Psoas muscle (tissue), 8 donors: ENCODE measurements around the gene RBMS3. TPM values are rescaled to one million over a fixed set of nuclear protein-coding genes. Genes with fewer than 3 reads are reported as not detected.

Experiments used
- ATAC-seq, 4 donors: fragments of 200-7000 bp; cut with Tn5 transposase; one replicate each; pipeline ENCODE4 v1.9.1; 2020; ENCODE audit warnings: moderate library complexity in 3 of 4, mild to moderate bottlenecking in 2 of 4
- DNase-seq, 2 donors: peaks; one replicate each; pipeline ENCODE4 v3.0.0-alpha.2; 2020
- H3K27ac ChIP-seq: fragments of 200-600 bp; one replicate; pipeline ENCODE4 v1.8.0; 2022
- H3K27me3 ChIP-seq, 3 donors: fragments of 200-600 bp in 1 of 3; one replicate each; pipeline versions ENCODE4 v1.6.1 to v1.8.0; 2013 to 2022; ENCODE audit warnings: low read length in 2 of 3, mild to moderate bottlenecking in 2 of 3, moderate library complexity in 1 of 3; ENCODE audit not compliant: insufficient read depth in 3 of 3
- H3K36me3 ChIP-seq, 2 donors: fragments of 200-600 bp in 1 of 2; one replicate each; pipeline versions ENCODE4 v1.6.1 to v1.8.0; 2013 to 2022; ENCODE audit warnings: low read depth in 1 of 2, mild to moderate bottlenecking in 1 of 2, moderate library complexity in 1 of 2; ENCODE audit not compliant: insufficient read depth in 1 of 2
- H3K4me1 ChIP-seq: fragments of 200-600 bp; one replicate; pipeline ENCODE4 v1.8.0; 2022
- H3K4me3 ChIP-seq: fragments of 200-600 bp; one replicate; pipeline ENCODE4 v1.8.0; 2022; ENCODE audit warnings: mild to moderate bottlenecking
- H3K9me3 ChIP-seq: fragments of 200-600 bp; one replicate; pipeline ENCODE4 v1.8.0; 2022
- WGBS, 3 donors: extraction: QIAGEN DNeasy Blood & Tissue Kit; methylation state at CpG; one replicate each; pipeline versions ENCODE4 v1.1.6 to v1.1.7; 2013; 5-methylcytosine and 5-hydroxymethylcytosine counted together
- intact Hi-C, 2 donors: fragments of 100-400 bp; cut with DNase I; formaldehyde crosslinking; loops; one replicate each; pipeline versions ENCODE4 v1.11.0 to v1.14.2; 2022
- polyA plus RNA-seq, 3 donors: library from polyadenylated mRNA; stranded (reverse); fragments of 200-250 nt; gene quantifications; one replicate each; pipeline ENCODE4 v1.2.3, GENCODE V29; 2013
- total RNA-seq, 4 donors: library from RNA; stranded (reverse); fragmentation: NEBNext Ultra II Directional in 2 of 4; extraction: Animal tissue kit (Norgen Biotek cat#: 25700) in 2 of 4; gene quantifications; one replicate each; pipeline versions ENCODE4 v1.2.1 to v1.2.4, GENCODE V29; 2021 to 2023
- TF ChIP-seq, protein P1 (sequence below): fragments of 200-600 bp; IDR thresholded peaks from one replicate; pipeline ENCODE4 v1.8.0; 2022; ENCODE audit warnings: antibody characterized with exemption
- donor health status: healthy with polysubstance abuse.
- donor health status: DM: no; HTN: no; CAD: no; lungs with moderate emphysema.
- donor health status: Bipolar disorder and iron deficiency.
- donor health status: healthy.
- donor health status: DM: yes; HTN: yes; CAD: no.
- donor health status: DM: no; HTN: no; CAD: no.
- donor health status: DM: no; HTN: no; CAD: no.
- donor health status: DM: yes; HTN: yes; CAD: no.

Gene RBMS3
- total and polyA plus RNA-seq, 7 donors, result 3.8 to 34.5 (median 23.5) TPM

DNA sequence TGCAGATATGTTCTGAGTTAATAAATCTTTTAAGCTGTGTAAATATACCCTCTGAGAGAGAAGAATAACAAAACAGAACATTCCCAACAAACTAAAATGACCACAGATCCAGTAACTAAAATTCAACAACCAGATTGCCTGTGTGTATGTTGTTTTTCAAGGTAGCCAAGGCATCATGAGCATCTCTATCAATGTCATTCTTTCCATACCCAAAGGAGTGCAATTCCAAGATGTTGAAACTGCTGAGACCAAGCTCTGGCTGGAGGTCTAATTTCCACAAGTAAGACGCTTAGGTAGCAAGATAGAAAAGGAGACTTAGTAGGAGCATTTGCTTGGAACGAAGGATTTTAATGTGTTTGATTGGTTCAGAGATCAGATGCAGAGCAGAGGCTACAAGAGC, 276.3 kb downstream of the RBMS3 start:
- H3K9me3 ChIP-seq, result no peaks in the 10 kb centered on the region
- H3K4me3 ChIP-seq, result no peak overlapping the region
- TF ChIP-seq, protein P1, sequence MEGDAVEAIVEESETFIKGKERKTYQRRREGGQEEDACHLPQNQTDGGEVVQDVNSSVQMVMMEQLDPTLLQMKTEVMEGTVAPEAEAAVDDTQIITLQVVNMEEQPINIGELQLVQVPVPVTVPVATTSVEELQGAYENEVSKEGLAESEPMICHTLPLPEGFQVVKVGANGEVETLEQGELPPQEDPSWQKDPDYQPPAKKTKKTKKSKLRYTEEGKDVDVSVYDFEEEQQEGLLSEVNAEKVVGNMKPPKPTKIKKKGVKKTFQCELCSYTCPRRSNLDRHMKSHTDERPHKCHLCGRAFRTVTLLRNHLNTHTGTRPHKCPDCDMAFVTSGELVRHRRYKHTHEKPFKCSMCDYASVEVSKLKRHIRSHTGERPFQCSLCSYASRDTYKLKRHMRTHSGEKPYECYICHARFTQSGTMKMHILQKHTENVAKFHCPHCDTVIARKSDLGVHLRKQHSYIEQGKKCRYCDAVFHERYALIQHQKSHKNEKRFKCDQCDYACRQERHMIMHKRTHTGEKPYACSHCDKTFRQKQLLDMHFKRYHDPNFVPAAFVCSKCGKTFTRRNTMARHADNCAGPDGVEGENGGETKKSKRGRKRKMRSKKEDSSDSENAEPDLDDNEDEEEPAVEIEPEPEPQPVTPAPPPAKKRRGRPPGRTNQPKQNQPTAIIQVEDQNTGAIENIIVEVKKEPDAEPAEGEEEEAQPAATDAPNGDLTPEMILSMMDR, result no peak
- WGBS, 3 donors, result 86 to 98% (median 95%) methylated on average over 2 of the region's 2 CpGs
- H3K27me3 ChIP-seq, result no peaks in the 10 kb centered on the region
- no peak overlapping the region for H3K27ac ChIP-seq
- DNase-seq (no peak), ATAC-seq (no peak)
- H3K36me3 ChIP-seq, result no peaks in the 10 kb centered on the region
- intact Hi-C loops, result no loop called here
- no peaks in the 10 kb centered on the region for H3K4me1 ChIP-seq

DNA sequence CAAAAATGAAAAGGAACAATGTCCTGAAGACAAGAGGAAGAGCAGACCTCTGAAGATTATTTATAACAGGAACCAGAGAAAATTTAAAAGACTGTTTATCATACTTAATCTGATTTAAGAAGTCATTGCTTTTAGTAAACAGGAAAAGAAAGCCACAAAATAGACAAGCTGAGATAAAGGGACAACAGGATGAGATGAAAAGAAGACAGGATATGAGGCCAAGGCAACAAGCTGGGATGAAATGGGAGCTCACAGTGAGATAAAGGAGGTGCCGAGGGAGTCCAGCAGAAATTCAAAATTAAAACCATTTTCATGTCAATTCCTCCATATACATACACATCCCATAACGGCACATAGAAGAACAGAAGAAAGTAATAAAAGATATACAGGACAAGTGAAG, 277.0 kb downstream of the RBMS3 start:
- Histone ChIP-seq H3K27me3 (no peaks in the 10 kb centered on the region), H3K4me1 (no peaks in the 10 kb centered on the region), H3K36me3 (no peaks in the 10 kb centered on the region), H3K4me3 (no peak overlapping the region), H3K9me3 (no peaks in the 10 kb centered on the region), H3K27ac (no peak overlapping the region)
- intact Hi-C loops, result no loop called here
- ATAC-seq (no peak), DNase-seq (no peak)
- WGBS, 3 donors, result 64 to 92% (median 70%) methylated on average over 2 of the region's 2 CpGs
- TF ChIP-seq, protein P1, result no peak

DNA sequence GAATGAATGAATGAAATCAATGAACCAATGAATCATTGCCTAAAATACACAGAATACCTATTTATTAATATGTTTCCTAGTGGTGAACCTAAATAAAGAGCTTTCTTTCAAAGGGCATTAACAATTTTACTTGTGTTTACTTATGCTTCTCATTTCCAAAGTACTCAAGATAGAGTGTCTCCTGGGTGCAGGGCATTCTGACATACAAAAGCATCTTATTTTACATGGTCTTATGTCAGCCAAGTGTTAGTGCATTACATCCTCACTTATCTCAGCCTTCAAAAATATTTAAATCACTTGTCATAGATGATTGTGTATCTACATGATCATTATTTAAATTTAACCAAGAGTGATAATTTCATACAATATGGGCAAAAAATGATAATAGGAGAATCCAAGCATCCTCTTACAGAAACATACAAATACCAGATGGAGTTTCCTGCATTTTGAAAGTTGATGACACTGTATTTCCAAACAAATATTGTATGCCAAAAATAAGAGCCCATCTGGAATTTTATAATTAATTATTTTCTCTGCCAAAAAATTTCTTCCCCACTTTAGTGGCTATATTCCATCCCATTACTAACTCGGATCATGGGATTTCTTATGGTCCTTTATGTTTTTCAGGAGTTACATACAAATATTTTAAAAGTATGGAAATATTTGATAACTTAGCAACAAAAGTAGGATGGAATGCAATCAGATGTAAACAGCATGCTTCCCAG, 279.0 kb downstream of the RBMS3 start:
- no peak for ATAC-seq
- 29 to 43% (median 31%) methylated on average over 1 of the region's 1 CpG for WGBS, 3 donors

DNA sequence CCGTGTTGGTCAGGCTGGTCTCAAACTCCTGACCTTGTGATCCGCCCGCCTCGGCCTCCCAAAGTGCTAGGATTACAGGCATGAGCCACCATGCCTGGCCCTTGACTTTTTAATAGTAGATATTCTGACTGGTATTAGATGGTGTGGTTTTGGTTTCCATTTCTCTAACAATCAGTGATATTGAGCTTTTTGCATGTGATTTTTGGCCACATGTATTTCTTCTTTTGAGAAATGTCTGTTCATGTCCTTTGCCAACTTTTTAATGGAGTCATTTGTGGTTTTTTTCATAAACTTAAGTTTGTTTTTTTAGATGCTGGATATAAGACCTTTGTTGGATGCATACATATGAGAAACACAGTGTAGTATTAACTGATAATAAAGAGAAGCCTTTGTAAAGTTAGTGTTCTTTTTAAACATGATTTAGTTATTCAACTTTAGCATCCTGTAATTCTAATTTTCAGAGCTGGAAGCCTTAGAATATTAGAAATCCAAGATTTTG, 280.8 kb downstream of the RBMS3 start:
- intact Hi-C loops, result no loop called here
- 85 to 91% (median 91%) methylated on average over 4 of the region's 4 CpGs for WGBS, 3 donors
- no peaks in the 10 kb centered on the region for H3K9me3 ChIP-seq
- ATAC-seq (no peak), DNase-seq (no peak)
- H3K27ac ChIP-seq, result no peak overlapping the region
- no peaks in the 10 kb centered on the region for H3K27me3 ChIP-seq
- no peaks in the 10 kb centered on the region for H3K36me3 ChIP-seq
- TF ChIP-seq, protein P1, result no peak
- no peak overlapping the region for H3K4me3 ChIP-seq
- H3K4me1 ChIP-seq, result peaks cover 8% of the 10 kb centered on the region

More for the DNA sequence above, 279.0 kb downstream of the RBMS3 start:
- no peak overlapping the region for H3K4me3 ChIP-seq
- no peaks in the 10 kb centered on the region for H3K36me3 ChIP-seq
- no peak overlapping the region for H3K27ac ChIP-seq
- H3K4me1 ChIP-seq, result peaks cover 7% of the 10 kb centered on the region
- no peaks in the 10 kb centered on the region for H3K27me3 ChIP-seq
- TF ChIP-seq, protein P1, result no peak
- DNase-seq, result no peak
- no peaks in the 10 kb centered on the region for H3K9me3 ChIP-seq
- intact Hi-C loops, result no loop called here

DNA sequence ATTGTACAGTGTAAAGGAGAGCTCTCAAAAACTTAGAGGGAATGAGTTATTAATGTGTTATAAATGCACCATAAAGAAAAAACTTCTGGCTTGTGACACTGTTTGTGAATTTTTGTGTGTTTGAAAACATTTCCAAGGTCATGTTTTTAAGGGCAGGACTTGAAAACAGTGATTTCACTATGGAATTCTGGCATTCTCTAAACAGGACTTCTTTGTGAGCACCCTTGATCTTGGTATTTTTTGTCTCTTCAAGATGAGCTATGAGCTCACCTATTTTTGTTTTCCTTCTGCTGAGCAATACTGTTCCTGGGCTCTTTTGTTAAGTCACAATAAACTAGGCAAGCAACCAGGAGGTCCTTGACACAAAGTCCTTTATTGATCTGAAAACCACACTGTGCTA, 284.4 kb downstream of the RBMS3 start:
- Histone ChIP-seq H3K36me3 (no peaks in the 10 kb centered on the region), H3K27ac (no peak overlapping the region), H3K27me3 (no peaks in the 10 kb centered on the region), H3K9me3 (no peaks in the 10 kb centered on the region), H3K4me3 (no peak overlapping the region), H3K4me1 (peaks cover 11% of the 10 kb centered on the region)
- DNase-seq (no peak), ATAC-seq (no peak)
- intact Hi-C loops, result no loop called here
- TF ChIP-seq, protein P1, result no peak
